8988T (cell line): ENCODE results near the gene VPS16.
"Not testable (repeated sequence)": the region's sequence is repeated elsewhere in the genome, so short reads cannot be mapped to it uniquely, and the experiment has no call there.

Source experiments
- DNase-seq: peaks from one replicate; pipeline ENCODE4 v3.0.0; 2011

Gene VPS16

GRCh38 chr20:2872459-2873009 lies 32.0 kb downstream of the VPS16 start:
- no peak for DNase-seq

GRCh38 chr20:2873010-2873746 lies 32.6 kb downstream of the VPS16 start, which contains the start of gene PTPRA:
Gene PTPRA (plus strand): TSS chr20:2873481. CDS start chr20:2964278, 90,797 bp downstream.
- DNase-seq = peak; percentile 88

DNA sequence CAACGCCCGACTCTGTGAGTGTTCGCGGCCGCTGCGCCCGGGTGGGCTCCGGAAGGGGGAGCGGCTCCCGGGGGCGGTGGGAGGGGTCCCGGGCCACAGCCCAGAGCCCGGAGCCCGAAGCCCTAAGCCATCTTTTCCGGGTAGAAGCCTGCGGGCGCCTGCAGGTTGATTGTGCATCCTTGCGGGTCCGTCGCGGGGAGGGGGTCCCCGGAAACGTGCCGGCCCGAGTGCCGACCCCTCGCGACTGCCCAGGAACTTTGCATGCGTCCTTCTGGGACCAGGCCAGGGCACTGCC lies 33.1 kb downstream of the VPS16 start:
- peak; percentile 39 for DNase-seq

DNA sequence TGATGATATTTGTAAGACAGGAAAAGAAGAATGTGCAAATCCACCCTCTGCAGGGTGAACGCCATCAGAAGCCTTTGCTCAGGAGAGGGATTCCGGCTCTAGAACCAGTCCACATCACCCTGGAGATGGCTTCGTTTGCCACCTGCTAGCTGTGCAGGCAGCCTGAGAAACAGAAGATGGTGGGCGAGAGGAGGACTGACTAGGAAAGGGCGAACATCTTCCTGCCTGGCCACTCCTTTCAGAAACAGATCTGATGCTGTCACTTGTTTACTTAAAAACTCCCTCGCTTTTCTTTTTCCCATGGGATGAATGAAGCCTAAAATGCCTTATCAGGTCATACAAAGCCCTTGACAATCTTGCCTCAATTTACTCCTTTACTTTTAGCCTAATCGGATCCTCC lies 33.9 kb downstream of the VPS16 start:
- DNase-seq = no peak

GRCh38 chr20:2875690-2876203 lies 35.2 kb downstream of the VPS16 start:
- no peak for DNase-seq

DNA sequence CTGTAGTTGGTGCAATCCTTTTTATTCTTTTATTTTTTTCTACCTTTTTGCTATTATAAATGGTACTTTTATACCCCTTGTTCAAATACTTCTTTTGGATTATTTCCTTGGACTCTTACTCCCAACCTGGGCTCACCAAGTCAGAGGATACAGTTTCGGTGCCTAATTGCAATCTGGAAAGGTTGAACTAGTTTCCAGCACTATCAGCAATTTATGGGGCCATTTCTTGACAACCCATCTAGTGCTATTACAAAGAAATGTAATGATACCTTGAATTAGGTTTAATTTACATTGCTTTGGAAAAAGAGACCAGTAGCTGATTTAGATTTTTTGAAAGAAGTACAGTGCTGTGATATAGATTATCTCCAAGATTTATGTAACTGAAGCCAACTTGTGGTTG lies 38.0 kb downstream of the VPS16 start:
- DNase-seq = no peak

GRCh38 chr20:2879146-2879545 lies 38.6 kb downstream of the VPS16 start:
- no peak for DNase-seq

- no peak for DNase-seq
Observed at GRCh38 chr20:2880650-2881049, 40.1 kb downstream of the VPS16 start.

- no peak for DNase-seq
Observed at GRCh38 chr20:2883726-2884637, 43.4 kb downstream of the VPS16 start.

DNA sequence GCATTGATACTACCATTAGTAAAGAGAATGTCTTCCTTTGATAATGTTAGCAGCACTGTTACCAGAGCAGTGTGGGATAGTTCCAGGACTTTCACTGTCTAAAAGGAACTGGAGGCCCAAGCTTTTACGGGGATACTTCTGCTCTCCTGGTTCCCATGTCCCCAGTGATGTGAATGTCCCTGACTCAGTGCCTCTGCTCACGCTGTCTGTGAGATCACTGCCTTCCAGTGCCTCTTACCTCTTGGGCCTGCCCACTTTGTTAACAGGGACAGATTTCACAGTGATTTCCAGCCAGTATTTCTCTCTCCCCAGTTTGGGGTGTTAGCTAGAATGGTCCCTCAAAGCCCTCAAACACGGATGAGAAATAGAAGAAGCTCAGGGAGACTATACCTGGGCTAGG lies 47.2 kb downstream of the VPS16 start:
- DNase-seq = no peak

- DNase-seq = no peak
Observed at GRCh38 chr20:2888224-2888955, 47.8 kb downstream of the VPS16 start.

- no peak for DNase-seq
Observed at GRCh38 chr20:2889209-2889608, 48.7 kb downstream of the VPS16 start.

DNA sequence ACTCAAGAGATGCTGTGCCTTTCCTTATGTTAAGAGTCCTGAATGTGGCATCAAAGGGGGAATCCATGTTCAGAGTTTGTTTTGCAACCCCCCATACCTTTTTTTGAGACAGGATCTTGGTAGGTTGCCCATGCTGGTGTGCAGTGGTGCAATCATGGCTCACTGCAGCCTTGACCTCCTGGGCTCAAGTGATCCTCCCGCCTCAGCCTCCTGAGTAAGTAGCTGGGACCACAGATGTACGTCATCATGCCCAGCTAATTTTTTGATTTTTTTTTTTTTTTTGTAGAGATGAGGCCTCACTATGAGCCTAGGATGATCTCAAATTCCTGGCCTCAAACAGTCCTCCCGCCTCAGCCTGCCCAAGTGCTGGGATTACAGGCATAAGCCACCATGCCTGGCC lies 49.3 kb downstream of the VPS16 start:
- no peak for DNase-seq

DNA sequence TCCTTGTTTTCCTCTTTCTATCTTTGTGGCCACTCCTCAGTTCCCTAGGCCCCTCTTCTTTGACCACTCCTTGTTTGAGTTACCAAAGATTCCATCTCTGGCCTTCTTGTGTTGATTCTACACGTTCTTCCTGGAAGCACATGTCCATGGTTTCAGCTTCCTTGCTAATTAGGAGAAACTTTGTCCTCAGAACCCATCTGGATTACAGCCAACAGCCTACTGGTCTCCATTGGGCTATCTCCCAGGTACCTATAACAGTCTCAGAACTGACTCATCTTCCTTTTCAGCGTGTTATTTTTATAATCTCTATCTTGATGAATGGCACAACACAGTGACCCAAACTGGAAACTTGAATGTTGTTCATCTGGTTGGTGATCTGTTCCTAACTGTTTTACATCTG lies 50.2 kb downstream of the VPS16 start:
- DNase-seq = no peak

DNA sequence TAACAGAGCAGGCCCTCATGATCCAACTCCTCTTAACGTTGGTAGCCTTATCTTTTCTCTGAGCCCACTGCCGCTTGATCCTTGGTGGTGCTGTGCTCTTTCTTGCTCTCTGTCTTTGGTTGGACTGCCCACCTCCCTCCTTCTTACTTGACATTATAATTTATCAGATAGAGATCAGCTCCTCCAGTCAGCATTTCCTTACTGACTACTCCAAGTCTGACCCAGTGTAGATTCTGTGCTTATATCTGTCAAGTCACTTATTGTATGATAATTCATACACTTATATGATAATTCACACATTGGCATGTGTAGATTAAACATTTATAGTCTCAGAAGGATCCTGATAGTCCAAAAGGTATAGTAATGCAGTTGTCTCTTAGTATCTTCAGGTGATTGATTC lies 50.8 kb downstream of the VPS16 start:
- DNase-seq = no peak

DNA sequence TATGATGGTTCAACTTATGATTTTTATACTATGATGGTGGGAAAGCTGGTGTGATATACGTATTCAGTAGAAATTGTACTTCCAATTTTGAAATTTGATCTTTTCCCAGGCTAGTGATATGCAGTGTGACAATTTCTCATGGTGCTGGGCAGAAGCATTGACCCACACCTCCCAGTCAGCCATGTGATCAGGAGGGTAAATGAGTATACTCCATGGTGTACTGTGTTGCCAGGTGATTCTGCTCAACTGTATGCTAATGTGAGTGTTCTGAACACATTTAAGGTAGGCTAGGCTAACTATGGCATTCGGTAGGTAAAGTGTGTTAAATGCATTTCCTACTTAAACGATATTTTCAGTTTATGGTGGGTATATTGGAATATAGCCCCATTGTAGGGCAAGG lies 51.8 kb downstream of the VPS16 start:
- DNase-seq = no peak

DNA sequence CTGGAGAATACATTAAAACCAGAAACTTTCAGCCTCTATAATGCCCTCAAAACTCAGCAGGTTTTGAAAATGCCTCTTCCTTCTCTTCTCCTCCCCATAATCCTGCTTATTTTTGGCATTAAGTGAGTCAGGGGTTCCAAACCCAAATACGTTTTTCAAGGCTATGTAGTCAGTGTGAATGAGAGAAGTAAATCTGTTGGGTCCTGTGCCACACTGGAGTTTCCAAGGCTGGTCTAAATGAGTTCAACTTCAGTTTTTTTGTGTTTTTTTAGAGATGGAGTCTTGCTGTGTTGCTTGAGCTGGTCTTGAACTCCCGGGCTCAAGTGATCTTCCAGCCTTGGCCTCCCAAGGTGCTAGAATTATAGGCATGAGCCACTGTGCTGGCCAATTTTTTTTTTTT lies 53.7 kb downstream of the VPS16 start:
- DNase-seq = no peak

GRCh38 chr20:2895154-2895553 lies 54.6 kb downstream of the VPS16 start:
- DNase-seq = not testable (repeated sequence)

GRCh38 chr20:2899243-2899642 lies 58.7 kb downstream of the VPS16 start:
- DNase-seq = no peak

- no peak for DNase-seq
Observed at GRCh38 chr20:2900845-2901592, 60.5 kb downstream of the VPS16 start.

- DNase-seq = no peak
Observed at GRCh38 chr20:2902291-2902690, 61.7 kb downstream of the VPS16 start.

DNA sequence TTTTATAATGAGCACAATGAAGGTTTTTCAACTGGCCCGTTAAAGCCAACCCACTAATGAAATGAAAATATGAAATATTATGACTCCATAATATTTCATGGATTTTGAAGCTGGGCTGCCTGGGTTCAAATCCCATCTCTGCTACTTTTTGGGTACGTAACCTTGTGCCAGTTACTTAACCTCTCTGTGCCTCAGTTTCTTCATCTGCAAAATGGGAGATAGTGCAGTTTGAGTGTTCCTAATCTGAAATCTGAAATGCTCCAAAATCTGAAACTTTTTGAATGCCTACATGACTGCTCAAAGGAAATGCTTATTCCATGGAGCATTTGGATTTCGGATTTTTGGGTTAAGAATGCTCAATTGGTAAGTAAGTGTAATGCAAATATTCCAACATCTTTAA lies 62.3 kb downstream of the VPS16 start:
- DNase-seq = no peak
